ENCODE data around the gene ZNF609. TPM values are rescaled to one million over a fixed set of nuclear protein-coding genes. Genes with fewer than 3 reads are reported as not detected.
"Not testable (repeated sequence)": the region's sequence is repeated elsewhere in the genome, so short reads cannot be mapped to it uniquely, and the experiment has no call there.

Gene ZNF609
- total RNA-seq, 1 donor, result 20.6 TPM

- H3K4me1 ChIP-seq (ENCODE audit: insufficient read depth, low read length), result no peaks in the 10 kb centered on the region
- H3K36me3 ChIP-seq (ENCODE audit: insufficient read depth, low read length), result no peaks in the 10 kb centered on the region
- no peaks in the 10 kb centered on the region for H3K9me3 ChIP-seq (ENCODE audit: low read depth, low read length)
- no peak for DNase-seq (ENCODE audit: insufficient read length, low spot score, missing footprints)
- no peak overlapping the region for H3K4me2 ChIP-seq (ENCODE audit: insufficient read depth, low read length)
- no peak overlapping the region for H2AFZ ChIP-seq (ENCODE audit: low read length)
- no peak overlapping the region for H3K27ac ChIP-seq (ENCODE audit: low read depth, low read length)
- H4K20me1 ChIP-seq (ENCODE audit: insufficient read depth, low read length), result peaks cover 16% of the 10 kb centered on the region
- peaks cover 17% of the 10 kb centered on the region for H3K79me2 ChIP-seq (ENCODE audit: insufficient read depth, low read length)
- TF ChIP-seq CTCF (IDR thresholded peaks at IDR 0.05; ENCODE audit: extremely low read depth, low read depth, low read length), result no peak
- H3K27me3 ChIP-seq (ENCODE audit: insufficient read depth, low read length), result no peaks in the 10 kb centered on the region
- no peak overlapping the region for H3K4me3 ChIP-seq (ENCODE audit: insufficient read depth, low read length)
Measured at GRCh38 chr15:64643685-64644084, 183.3 kb downstream of the ZNF609 start.

- H2AFZ ChIP-seq (ENCODE audit: low read length); H3K4me3 ChIP-seq (ENCODE audit: insufficient read depth, low read length); H3K36me3 ChIP-seq (ENCODE audit: insufficient read depth, low read length); H3K27ac ChIP-seq (ENCODE audit: low read depth, low read length); H3K9me3 ChIP-seq (ENCODE audit: low read depth, low read length); DNase-seq (ENCODE audit: insufficient read length, low spot score, missing footprints); H3K4me1 ChIP-seq (ENCODE audit: insufficient read depth, low read length); H3K4me2 ChIP-seq (ENCODE audit: insufficient read depth, low read length); H3K27me3 ChIP-seq (ENCODE audit: insufficient read depth, low read length): not testable (repeated sequence)
- Histone ChIP-seq H4K20me1 (ENCODE audit: insufficient read depth, low read length) (peaks cover 12% of the 10 kb centered on the region), H3K79me2 (ENCODE audit: insufficient read depth, low read length) (peaks cover 15% of the 10 kb centered on the region)
Measured at GRCh38 chr15:64644811-64645210, 184.4 kb downstream of the ZNF609 start.

GRCh38 chr15:64645995-64646394 lies 185.6 kb downstream of the ZNF609 start:
- no peak for DNase-seq (ENCODE audit: insufficient read length, low spot score, missing footprints)
- Histone ChIP-seq H3K27ac (ENCODE audit: low read depth, low read length) (no peak overlapping the region), H3K4me3 (ENCODE audit: insufficient read depth, low read length) (no peak overlapping the region), H3K79me2 (ENCODE audit: insufficient read depth, low read length) (peaks cover 11% of the 10 kb centered on the region), H3K4me2 (ENCODE audit: insufficient read depth, low read length) (no peak overlapping the region), H3K36me3 (ENCODE audit: insufficient read depth, low read length) (no peaks in the 10 kb centered on the region), H3K9me3 (ENCODE audit: low read depth, low read length) (no peaks in the 10 kb centered on the region), H3K27me3 (ENCODE audit: insufficient read depth, low read length) (no peaks in the 10 kb centered on the region), H4K20me1 (ENCODE audit: insufficient read depth, low read length) (peaks cover 11% of the 10 kb centered on the region), H2AFZ (ENCODE audit: low read length) (no peak overlapping the region), H3K4me1 (ENCODE audit: insufficient read depth, low read length) (no peaks in the 10 kb centered on the region)
- no peak for TF ChIP-seq CTCF (IDR thresholded peaks at IDR 0.05; ENCODE audit: extremely low read depth, low read depth, low read length)

- H3K36me3 ChIP-seq (ENCODE audit: insufficient read depth, low read length), result no peaks in the 10 kb centered on the region
- no peak for TF ChIP-seq CTCF (IDR thresholded peaks at IDR 0.05; ENCODE audit: extremely low read depth, low read depth, low read length)
- H3K79me2 ChIP-seq (ENCODE audit: insufficient read depth, low read length), result peaks cover 8% of the 10 kb centered on the region
- DNase-seq (ENCODE audit: insufficient read length, low spot score, missing footprints), result no peak
- H3K4me3 ChIP-seq (ENCODE audit: insufficient read depth, low read length), result no peak overlapping the region
- peaks cover 11% of the 10 kb centered on the region for H4K20me1 ChIP-seq (ENCODE audit: insufficient read depth, low read length)
- no peak overlapping the region for H3K4me2 ChIP-seq (ENCODE audit: insufficient read depth, low read length)
- no peaks in the 10 kb centered on the region for H3K9me3 ChIP-seq (ENCODE audit: low read depth, low read length)
- no peak overlapping the region for H3K27ac ChIP-seq (ENCODE audit: low read depth, low read length)
- H3K27me3 ChIP-seq (ENCODE audit: insufficient read depth, low read length), result no peaks in the 10 kb centered on the region
- H2AFZ ChIP-seq (ENCODE audit: low read length), result no peak overlapping the region
- no peaks in the 10 kb centered on the region for H3K4me1 ChIP-seq (ENCODE audit: insufficient read depth, low read length)
Measured at GRCh38 chr15:64647367-64647766, 187.0 kb downstream of the ZNF609 start.

All from osteoblast (primary cell).